Skeletal muscle cell (primary cell): ENCODE data around the gene ANKK1.

ENCODE experiments used
- DNase-seq: peaks from one replicate; pipeline ENCODE4 v3.0.0-alpha.2; 2010; ENCODE audit warnings: low read depth
- H3K4me3 ChIP-seq: 2 replicates; pipeline ENCODE4 v1.5.1; 2011; ENCODE audit warnings: low read depth, mild to moderate bottlenecking, control low read depth, low read length, moderate library complexity

ANKK1 gene

GRCh38 chr11:113446112-113446511 lies 58.5 kb downstream of the ANKK1 start:
- DNase-seq = no peak

GRCh38 chr11:113446938-113447337 lies 59.4 kb downstream of the ANKK1 start:
- DNase-seq = no peak
- no peak overlapping the region for H3K4me3 ChIP-seq

More at GRCh38 chr11:113446112-113446511, 58.5 kb downstream of the ANKK1 start:
- H3K4me3 ChIP-seq = no peak overlapping the region

GRCh38 chr11:113447621-113448315 lies 60.2 kb downstream of the ANKK1 start:
- no peak overlapping the region for H3K4me3 ChIP-seq
- DNase-seq = no peak

- no peak overlapping the region for H3K4me3 ChIP-seq
- no peak for DNase-seq
These were observed 60.7 kb downstream of the ANKK1 start for GRCh38 chr11:113448316-113448677.

- no peak overlapping the region for H3K4me3 ChIP-seq
- no peak for DNase-seq
These were observed 62.2 kb downstream of the ANKK1 start for GRCh38 chr11:113449743-113450142.
